Spinal cord (tissue), 10 donors: ENCODE measurements around the gene BAIAP2L1. TPM values are rescaled to one million over a fixed set of nuclear protein-coding genes. Genes with fewer than 3 reads are reported as not detected.
"Not testable (repeated sequence)": the region's sequence is repeated elsewhere in the genome, so short reads cannot be mapped to it uniquely, and the experiment has no call there.

Experiments
- DNase-seq, 6 donors: peaks; one replicate each; pipeline versions ENCODE4 v3.0.0 to v3.0.0-alpha.2; 2013 to 2015; ENCODE audit warnings: low spot score in 6 of 6, low read depth in 4 of 6
- H3K27ac ChIP-seq: one replicate; pipeline ENCODE4 v1.5.1; 2013; ENCODE audit warnings: low read depth, low read length, control low read depth
- H3K27me3 ChIP-seq: one replicate; pipeline ENCODE4 v1.6.1; 2013; ENCODE audit warnings: low read length; ENCODE audit not compliant: control insufficient read depth, insufficient read depth
- H3K36me3 ChIP-seq: one replicate; pipeline ENCODE4 v1.6.1; 2013; ENCODE audit warnings: low read length; ENCODE audit not compliant: control insufficient read depth, insufficient read depth
- H3K4me1 ChIP-seq: one replicate; pipeline ENCODE4 v1.6.1; 2013; ENCODE audit warnings: low read length; ENCODE audit not compliant: control insufficient read depth, insufficient read depth
- H3K4me3 ChIP-seq: one replicate; pipeline ENCODE4 v1.5.1; 2013; ENCODE audit warnings: low read depth, low read length, control low read depth
- H3K9me3 ChIP-seq: one replicate; pipeline ENCODE4 v1.6.1; 2013; ENCODE audit warnings: low read length; ENCODE audit not compliant: control insufficient read depth, insufficient read depth
- WGBS: methylation state at CpG from one replicate; pipeline ENCODE4 v1.1.5; 2013; ENCODE audit warnings: missing lambda C conversion rate; ENCODE audit not compliant: insufficient coverage; 5-methylcytosine and 5-hydroxymethylcytosine counted together
- polyA plus RNA-seq, 2 donors: library from polyadenylated mRNA; unstranded; fragments of 120-200 nt; gene quantifications; one replicate each; pipeline ENCODE4 v1.2.1, GENCODE V29; 2013; ENCODE audit not compliant: insufficient read length in 2 of 2
- total RNA-seq, 2 donors: library from RNA; depleted of rRNA in 1 of 2; stranded (reverse); fragments of 120-200 nt in 1 of 2; fragments of >200 nt in 1 of 2; gene quantifications; one replicate each; pipeline versions ENCODE4 v1.2.3 to v1.2.4, GENCODE V29; 2013 to 2014
- donor health status: healthy.

BAIAP2L1 gene
- total and polyA plus RNA-seq, 4 donors, result 1.5 to 4.3 (median 2.2) TPM

DNA sequence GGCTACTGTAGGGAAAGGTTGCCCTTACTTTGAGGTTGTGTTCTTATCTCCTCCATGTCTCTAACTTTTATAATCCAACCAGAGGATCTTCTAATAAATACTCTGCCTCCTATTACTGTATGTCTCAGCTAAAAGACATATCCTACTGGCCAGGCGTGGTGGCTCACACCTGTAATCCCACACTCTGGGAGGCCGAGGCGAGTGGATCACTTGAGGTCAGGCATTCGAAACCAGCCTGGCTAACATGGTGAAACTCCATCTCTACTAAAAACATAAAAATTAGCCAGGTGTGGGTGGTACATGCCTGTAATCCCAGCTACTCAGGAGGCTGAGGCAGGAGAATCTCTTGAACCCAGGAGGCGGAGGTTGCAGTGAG lies 18.4 kb upstream of the BAIAP2L1 start:
- H3K27ac ChIP-seq, H3K4me1 ChIP-seq, H3K27me3 ChIP-seq, H3K9me3 ChIP-seq, DNase-seq, H3K4me3 ChIP-seq, H3K36me3 ChIP-seq: not testable (repeated sequence)
- 100% methylated on average over 1 of the region's 5 CpGs for WGBS

DNA sequence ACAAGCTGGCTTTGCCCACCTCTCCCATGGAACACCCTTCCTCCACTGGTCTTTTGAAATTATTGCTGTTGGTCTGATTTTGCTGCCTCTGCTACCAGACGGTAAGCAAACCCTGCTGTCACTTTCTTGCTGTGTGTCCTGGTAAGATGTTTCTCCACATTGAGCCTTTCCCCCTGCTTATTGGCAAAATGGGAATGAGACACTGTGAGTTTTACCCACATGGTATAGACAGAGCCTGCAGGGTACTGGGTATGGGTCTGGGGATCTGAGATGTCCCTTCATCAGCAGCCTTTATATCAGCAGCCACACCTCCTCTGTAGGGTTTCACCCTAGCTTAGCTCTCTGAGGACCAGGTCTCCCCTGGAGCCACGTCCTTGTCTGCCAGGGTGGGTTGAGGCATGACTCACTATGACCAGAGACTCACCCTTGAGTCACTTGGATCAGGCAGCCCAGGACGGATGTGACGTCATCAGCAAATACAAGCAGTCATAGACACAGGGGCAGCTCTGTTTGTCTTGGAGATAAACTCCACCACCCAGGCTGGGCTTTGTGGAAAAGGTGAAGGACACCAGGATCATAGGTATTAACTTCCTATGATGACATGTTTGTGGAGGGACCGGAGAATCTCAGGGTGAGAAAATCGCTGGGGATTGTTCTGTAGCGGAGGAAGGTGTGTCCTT lies 17.9 kb upstream of the BAIAP2L1 start:
- WGBS, result 69% methylated on average over 2 of the region's 7 CpGs
- Histone ChIP-seq H3K4me3 (no peak overlapping the region), H3K36me3 (no peaks in the 10 kb centered on the region), H3K9me3 (no peaks in the 10 kb centered on the region), H3K4me1 (peaks cover 4% of the 10 kb centered on the region), H3K27ac (no peak overlapping the region), H3K27me3 (no peaks in the 10 kb centered on the region)
- no peak for DNase-seq

DNA sequence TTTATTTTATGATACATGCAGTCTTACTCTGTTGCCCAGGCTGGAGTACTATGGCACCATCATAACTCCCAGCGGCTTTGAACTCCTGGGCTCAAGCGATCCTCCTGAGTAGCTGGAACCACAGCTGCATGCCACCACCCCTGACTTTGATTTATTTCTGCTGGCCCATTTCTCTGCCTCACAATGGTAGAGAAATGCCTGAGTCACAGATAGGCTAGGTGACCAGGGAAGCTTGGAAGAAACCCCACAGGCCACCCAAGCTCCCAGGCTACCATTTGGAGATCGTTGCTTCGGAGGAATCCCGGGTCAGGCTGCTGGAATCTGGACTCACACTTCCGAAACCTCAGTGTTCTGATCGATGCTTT lies 17.4 kb upstream of the BAIAP2L1 start:
- Histone ChIP-seq H3K4me3 (no peak overlapping the region), H3K27ac (no peak overlapping the region), H3K4me1 (peaks cover 4% of the 10 kb centered on the region), H3K36me3 (no peaks in the 10 kb centered on the region), H3K27me3 (no peaks in the 10 kb centered on the region), H3K9me3 (no peaks in the 10 kb centered on the region)
- 96% methylated on average over 7 of the region's 7 CpGs for WGBS
- no peak for DNase-seq

DNA sequence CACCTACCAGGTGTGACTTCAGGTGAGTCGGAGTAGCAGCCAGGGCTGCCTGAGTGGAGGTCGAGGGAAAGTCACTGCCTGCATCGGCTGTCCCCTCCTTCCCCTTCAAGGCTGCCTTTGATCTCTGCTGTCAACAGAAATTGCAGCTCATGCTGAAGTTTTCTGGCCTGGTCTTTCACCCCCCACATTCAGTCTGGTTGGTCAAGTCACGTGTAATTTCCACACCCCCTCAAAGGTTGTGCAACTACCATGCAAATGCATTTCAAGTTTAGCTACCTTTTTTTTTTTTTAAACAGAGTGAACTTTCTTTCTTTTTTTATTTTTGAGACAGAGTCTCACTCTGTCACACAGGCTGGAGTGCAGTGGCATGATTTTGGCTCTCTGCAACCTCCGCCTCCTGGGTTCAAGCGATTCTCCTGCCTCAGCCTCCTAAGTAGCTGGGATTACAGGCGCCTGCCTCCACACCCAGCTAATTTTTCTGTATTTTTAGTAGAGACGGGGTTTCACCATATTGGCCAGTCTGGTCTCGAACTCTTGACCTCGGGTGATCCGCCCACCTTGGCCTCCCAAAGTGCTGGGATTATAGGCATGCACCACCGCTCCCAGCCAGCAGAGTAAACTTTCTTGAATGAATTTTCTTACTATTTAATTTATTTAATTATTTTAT lies 16.8 kb upstream of the BAIAP2L1 start:
- WGBS, result 52% methylated on average over 5 of the region's 12 CpGs
- not testable (repeated sequence) for H3K4me1 ChIP-seq, DNase-seq, H3K9me3 ChIP-seq, H3K27me3 ChIP-seq, H3K27ac ChIP-seq, H3K36me3 ChIP-seq, H3K4me3 ChIP-seq

DNA sequence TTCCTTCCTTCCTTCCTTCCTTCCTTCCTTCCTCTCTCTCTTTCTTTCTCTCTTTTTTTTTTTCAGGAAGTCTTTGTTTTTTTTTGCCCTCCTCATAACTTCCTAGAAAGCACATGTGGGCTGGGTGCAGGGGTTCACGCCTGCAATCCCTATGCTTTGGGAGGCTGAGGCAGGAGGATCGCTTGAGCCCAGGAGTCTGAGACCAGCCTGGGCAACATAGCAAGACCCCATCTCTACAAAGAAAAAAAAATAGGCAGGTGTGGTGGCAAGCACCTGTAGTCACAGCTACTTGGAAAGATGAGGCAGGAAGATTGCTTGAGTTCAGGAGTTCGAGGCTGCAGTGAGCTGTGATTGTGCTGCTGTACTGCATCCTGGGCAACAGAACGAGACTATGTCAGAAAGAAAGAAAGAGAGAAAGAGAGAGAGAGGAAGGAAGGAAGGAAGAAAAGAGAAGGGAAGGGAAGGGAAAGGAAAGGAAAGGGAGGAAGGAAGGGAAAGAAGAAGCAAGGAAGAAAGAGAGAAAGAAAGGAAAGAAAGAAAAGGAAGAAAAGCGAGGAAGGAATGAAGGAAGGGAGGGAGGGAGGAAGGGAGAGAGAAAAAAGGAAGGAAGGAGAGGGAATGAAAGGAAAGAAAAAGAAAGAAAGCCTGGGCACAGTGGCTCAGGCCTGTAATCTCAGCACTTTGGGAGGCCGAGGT lies 13.5 kb upstream of the BAIAP2L1 start:
- WGBS, result 94% methylated on average over 3 of the region's 6 CpGs
- H3K4me1 ChIP-seq, result no peaks in the 10 kb centered on the region
- no peak overlapping the region for H3K4me3 ChIP-seq
- H3K36me3 ChIP-seq, result no peaks in the 10 kb centered on the region
- no peaks in the 10 kb centered on the region for H3K9me3 ChIP-seq
- H3K27me3 ChIP-seq, result no peaks in the 10 kb centered on the region
- no peak for DNase-seq
- no peak overlapping the region for H3K27ac ChIP-seq

DNA sequence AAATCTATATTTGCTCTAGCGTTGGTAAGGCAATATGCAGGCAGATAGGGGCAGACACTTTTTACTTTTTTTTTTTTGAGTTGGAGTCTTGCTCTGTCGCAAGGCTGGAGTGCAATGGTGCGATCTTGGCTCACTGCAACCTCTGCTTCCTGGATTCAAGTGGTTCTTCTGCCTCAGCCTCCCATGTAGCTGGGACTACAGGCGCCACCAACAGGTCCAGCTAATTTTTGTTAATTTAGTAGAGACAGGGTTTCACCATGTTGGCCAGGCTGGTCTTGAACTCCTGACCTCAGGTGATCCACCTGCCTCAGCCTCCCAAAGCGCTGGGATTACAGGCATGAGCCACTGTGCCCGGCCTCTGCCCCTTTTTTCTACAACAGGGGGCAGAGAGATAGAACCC lies 12.8 kb upstream of the BAIAP2L1 start:
- not testable (repeated sequence) for H3K9me3 ChIP-seq, H3K27ac ChIP-seq, H3K4me3 ChIP-seq, H3K36me3 ChIP-seq, H3K27me3 ChIP-seq, DNase-seq, H3K4me1 ChIP-seq
- WGBS, result 100% methylated on average over 5 of the region's 6 CpGs

DNA sequence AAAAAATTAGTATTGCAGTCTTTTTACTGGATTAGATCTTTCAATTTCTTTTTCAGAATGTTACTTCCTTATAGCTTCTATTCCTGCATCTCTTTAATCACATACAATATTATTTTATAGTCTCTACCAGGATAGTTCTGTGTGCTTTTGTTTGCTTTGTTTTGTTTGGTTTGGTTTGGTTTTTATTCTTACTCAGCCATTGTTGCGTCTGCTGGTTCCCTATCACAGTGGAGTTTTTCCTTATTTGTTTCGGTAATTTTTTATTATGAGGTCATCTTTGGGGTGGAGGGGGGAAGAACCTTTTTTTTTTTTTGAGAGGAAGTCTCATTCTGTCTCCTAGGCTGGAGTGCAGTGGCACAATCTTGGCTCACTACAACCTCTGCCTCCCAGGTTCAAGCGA lies 9.0 kb upstream of the BAIAP2L1 start:
- Histone ChIP-seq H3K27ac (no peak overlapping the region), H3K4me3 (no peak overlapping the region), H3K27me3 (peaks cover 3% of the 10 kb centered on the region), H3K9me3 (no peaks in the 10 kb centered on the region), H3K36me3 (no peaks in the 10 kb centered on the region), H3K4me1 (no peaks in the 10 kb centered on the region)
- 67% methylated on average over 1 of the region's 3 CpGs for whole genome bisulfite sequencing
- DNase-seq, result no peak

DNA sequence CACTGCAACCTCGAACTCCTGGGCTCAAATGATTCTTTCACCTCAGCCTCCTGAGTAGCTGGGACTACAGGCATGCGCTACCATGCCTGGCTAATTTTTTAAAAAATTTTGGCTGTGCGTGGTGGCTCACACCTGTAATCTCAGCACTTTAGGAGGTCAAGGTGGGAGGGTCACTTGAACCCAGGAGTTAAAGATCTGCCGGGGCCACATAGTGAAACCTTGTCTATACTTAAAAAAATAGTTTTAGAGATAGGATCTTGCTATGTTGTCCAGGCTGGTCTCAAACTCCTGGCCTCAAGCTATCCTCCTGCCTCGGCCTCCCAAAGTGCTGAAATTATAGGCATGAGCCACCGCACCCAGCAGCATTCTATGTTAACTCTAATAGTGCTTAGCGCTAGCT lies 7.3 kb upstream of the BAIAP2L1 start:
- H3K9me3 ChIP-seq, H3K27ac ChIP-seq, H3K27me3 ChIP-seq, DNase-seq, H3K36me3 ChIP-seq, H3K4me3 ChIP-seq, H3K4me1 ChIP-seq: not testable (repeated sequence)
- 96% methylated on average over 4 of the region's 7 CpGs for WGBS

DNA sequence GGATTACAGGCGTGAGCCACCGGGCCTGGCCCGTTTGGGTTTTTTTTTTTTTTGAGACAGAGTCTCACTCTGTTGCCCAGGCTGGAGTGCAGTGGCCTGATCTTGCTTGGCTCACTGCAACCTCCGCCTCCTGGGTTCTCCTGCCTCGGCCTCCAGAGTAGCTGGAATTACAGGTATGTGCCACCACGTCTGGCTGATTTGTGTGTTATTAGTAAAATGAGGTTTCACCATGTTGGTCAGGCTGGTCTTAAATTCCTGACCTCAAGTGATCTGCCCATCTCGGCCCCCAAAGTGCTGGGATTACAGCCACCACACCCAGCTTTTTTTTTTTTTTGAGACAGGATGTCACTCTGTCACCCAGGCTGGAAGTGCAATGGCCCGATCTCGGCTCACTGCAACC lies 5.9 kb upstream of the BAIAP2L1 start:
- no peak overlapping the region for H3K27ac ChIP-seq
- H3K27me3 ChIP-seq, result peaks cover 13% of the 10 kb centered on the region
- WGBS, result 95% methylated on average over 8 of the region's 9 CpGs
- H3K9me3 ChIP-seq, result no peaks in the 10 kb centered on the region
- no peak for DNase-seq
- no peak overlapping the region for H3K4me3 ChIP-seq
- H3K4me1 ChIP-seq, result peaks cover 2% of the 10 kb centered on the region
- H3K36me3 ChIP-seq, result no peaks in the 10 kb centered on the region

DNA sequence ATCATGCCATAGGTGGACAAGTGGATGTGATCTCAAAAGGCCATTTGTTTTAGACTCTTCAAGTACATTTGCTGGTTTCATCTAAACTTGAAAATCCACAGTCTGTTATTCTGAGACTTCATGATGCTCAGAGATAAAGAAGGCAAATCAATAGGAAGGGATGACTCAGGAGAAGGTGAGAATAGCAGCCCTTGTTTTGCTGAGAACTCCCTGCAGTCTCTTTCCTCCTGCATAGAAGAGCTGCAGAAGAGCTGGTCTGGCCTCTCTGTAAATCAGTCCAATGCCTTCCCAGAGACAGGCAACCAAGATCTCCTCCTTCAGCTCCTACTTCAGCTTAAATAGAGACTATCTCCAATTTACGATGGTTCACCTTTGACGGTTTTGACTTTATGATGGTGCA lies 4.0 kb upstream of the BAIAP2L1 start:
- Histone ChIP-seq H3K4me3 (no peak overlapping the region), H3K4me1 (peaks cover 16% of the 10 kb centered on the region), H3K27ac (no peak overlapping the region), H3K9me3 (no peaks in the 10 kb centered on the region), H3K36me3 (no peaks in the 10 kb centered on the region), H3K27me3 (peaks cover 25% of the 10 kb centered on the region)
- WGBS, result no CpG with 5 or more reads among the region's 2 CpGs
- DNase-seq, result no peak
